Esophagus squamous epithelium (tissue), 4 donors: ENCODE results near the gene LONP1.

Experiments
- POLR2A ChIP-seq, 4 donors: fragments of 450-650 bp; IDR thresholded peaks; one replicate each; pipeline ENCODE4 v1.6.1; 2017; ENCODE audit warnings: antibody characterized with exemption in 4 of 4, mild to moderate bottlenecking in 4 of 4, moderate library complexity in 3 of 4
- TF ChIP-seq, protein P1 (sequence below), 6 experiments: fragments of 450-650 bp in 4 of 6; fragments of 200-600 bp in 2 of 6; sonication (generic) in 2 of 6; IDR thresholded peaks; one replicate each; pipeline ENCODE4 v1.5.1; 2016 to 2019; ENCODE audit warnings: antibody characterized with exemption in 6 of 6, mild to moderate bottlenecking in 4 of 6, moderate library complexity in 4 of 6

DNA sequence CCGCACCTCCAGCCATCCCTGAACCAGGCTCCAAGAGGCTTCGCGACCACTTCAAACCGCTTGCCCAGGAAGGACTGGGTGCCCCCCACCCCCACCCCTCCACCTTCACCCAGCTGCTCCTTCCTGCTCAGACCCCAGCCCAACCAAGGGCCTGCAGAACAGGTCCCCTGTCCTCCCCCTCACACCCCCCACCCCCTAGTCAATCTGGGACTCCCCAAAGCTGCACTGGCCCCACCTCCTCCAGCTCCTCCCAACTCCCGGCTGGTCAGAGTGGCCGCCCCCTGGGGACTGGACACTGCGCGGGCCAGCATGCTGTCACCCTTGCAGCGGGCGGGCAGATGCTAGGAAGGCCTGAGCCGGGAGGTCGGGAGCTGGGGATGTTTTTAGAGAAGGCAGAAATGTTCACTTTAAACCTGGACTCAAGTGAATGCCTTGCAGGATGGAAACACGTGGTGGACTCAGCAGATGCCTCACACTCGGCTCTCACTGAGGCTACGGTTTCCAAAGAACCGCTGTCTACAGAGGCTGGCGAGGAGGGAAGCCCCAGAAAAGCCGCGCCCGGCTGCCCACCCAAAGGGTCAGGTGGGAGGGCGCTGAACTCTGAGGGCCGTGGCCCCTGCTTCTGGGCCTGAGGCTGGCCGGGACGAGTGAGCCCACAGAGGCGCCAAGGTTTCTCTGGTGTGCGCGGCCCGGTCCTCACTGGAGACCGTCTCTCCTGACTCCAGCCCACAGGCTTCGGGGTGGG, 21.9 kb downstream of the LONP1 start:
- TF ChIP-seq, protein P1, sequence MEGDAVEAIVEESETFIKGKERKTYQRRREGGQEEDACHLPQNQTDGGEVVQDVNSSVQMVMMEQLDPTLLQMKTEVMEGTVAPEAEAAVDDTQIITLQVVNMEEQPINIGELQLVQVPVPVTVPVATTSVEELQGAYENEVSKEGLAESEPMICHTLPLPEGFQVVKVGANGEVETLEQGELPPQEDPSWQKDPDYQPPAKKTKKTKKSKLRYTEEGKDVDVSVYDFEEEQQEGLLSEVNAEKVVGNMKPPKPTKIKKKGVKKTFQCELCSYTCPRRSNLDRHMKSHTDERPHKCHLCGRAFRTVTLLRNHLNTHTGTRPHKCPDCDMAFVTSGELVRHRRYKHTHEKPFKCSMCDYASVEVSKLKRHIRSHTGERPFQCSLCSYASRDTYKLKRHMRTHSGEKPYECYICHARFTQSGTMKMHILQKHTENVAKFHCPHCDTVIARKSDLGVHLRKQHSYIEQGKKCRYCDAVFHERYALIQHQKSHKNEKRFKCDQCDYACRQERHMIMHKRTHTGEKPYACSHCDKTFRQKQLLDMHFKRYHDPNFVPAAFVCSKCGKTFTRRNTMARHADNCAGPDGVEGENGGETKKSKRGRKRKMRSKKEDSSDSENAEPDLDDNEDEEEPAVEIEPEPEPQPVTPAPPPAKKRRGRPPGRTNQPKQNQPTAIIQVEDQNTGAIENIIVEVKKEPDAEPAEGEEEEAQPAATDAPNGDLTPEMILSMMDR (IDR thresholded peaks at IDR 0.05) = no peak
- no peak for TF ChIP-seq POLR2A (IDR thresholded peaks at IDR 0.05)
